Astrocyte (in vitro differentiated cells and primary cell): ENCODE measurements around the gene SPOCK3. TPM values are rescaled to one million over a fixed set of nuclear protein-coding genes. Genes with fewer than 3 reads are reported as not detected.

ENCODE experiments used
- DNase-seq: peaks from one replicate; pipeline ENCODE4 v3.0.0-alpha.2; 2010; ENCODE audit warnings: low read depth
- FAIRE-seq: peaks from 2 replicates; lab custom pipeline; 2011; peaks lifted over from hg19 to GRCh38; lab: Jason Lieb, UNC
- H2AFZ ChIP-seq: 2 replicates; pipeline ENCODE4 v1.6.0; 2012; ENCODE audit warnings: low read depth, low read length, inconsistent platforms
- H3K27ac ChIP-seq: 2 replicates; pipeline ENCODE4 v1.5.1; 2011; ENCODE audit warnings: low read depth, low read length, inconsistent platforms
- H3K27me3 ChIP-seq: 2 replicates; pipeline ENCODE4 v1.6.0; 2011; ENCODE audit warnings: low read length, inconsistent platforms; ENCODE audit not compliant: insufficient read depth
- H3K36me3 ChIP-seq: 2 replicates; pipeline ENCODE4 v1.5.1; 2011; ENCODE audit warnings: low read length, inconsistent platforms; ENCODE audit not compliant: insufficient read depth
- H3K4me1 ChIP-seq: 2 replicates; pipeline ENCODE4 v1.5.1; 2011; ENCODE audit warnings: low read length, inconsistent platforms; ENCODE audit not compliant: insufficient read depth
- H3K4me2 ChIP-seq: 2 replicates; pipeline ENCODE4 v1.6.0; 2012; ENCODE audit warnings: low read length, inconsistent platforms
- H3K4me3 ChIP-seq: 2 replicates; pipeline ENCODE4 v1.5.1; 2011; ENCODE audit warnings: low read depth, mild to moderate bottlenecking, low read length, inconsistent platforms; ENCODE audit not compliant: insufficient read depth
- H3K79me2 ChIP-seq: 2 replicates; pipeline ENCODE4 v1.6.0; 2012; ENCODE audit warnings: mild to moderate bottlenecking, low read length, inconsistent platforms; ENCODE audit not compliant: insufficient read depth
- H3K9ac ChIP-seq: 2 replicates; pipeline ENCODE4 v1.6.0; 2012; ENCODE audit warnings: mild to moderate bottlenecking, low read length, inconsistent platforms
- H3K9me3 ChIP-seq: 2 replicates; pipeline ENCODE4 v1.5.1; 2012; ENCODE audit warnings: low read depth, mild to moderate bottlenecking, low read length, inconsistent platforms; ENCODE audit not compliant: insufficient read depth
- H4K20me1 ChIP-seq: 2 replicates; pipeline ENCODE4 v1.6.0; 2012; ENCODE audit warnings: low read length, inconsistent platforms; ENCODE audit not compliant: insufficient read depth
- H3K27ac Mint-ChIP-seq: one replicate; pipeline ENCODE4 v1.8.0; 2021; ENCODE audit warnings: mild to moderate bottlenecking, mixed read lengths; ENCODE audit not compliant: unreplicated experiment
- H3K27me3 Mint-ChIP-seq: one replicate; pipeline ENCODE4 v1.8.0; 2021; ENCODE audit warnings: low read depth, mixed read lengths; ENCODE audit not compliant: unreplicated experiment
- H3K36me3 Mint-ChIP-seq: one replicate; pipeline ENCODE4 v1.8.0; 2021; ENCODE audit warnings: low read depth, mixed read lengths; ENCODE audit not compliant: unreplicated experiment
- H3K4me1 Mint-ChIP-seq: one replicate; pipeline ENCODE4 v1.8.0; 2021; ENCODE audit warnings: low read depth, mixed read lengths; ENCODE audit not compliant: unreplicated experiment
- H3K4me3 Mint-ChIP-seq: one replicate; pipeline ENCODE4 v1.8.0; 2021; ENCODE audit warnings: mild to moderate bottlenecking, moderate library complexity, mixed read lengths; ENCODE audit not compliant: unreplicated experiment
- H3K9me3 Mint-ChIP-seq: one replicate; pipeline ENCODE4 v1.8.0; 2021; ENCODE audit warnings: mild to moderate bottlenecking, mixed read lengths; ENCODE audit not compliant: unreplicated experiment
- CTCF ChIP-seq: IDR thresholded peaks from 2 replicates; pipeline ENCODE4 v1.5.1; 2011; ENCODE audit warnings: low read depth, mild to moderate bottlenecking, inconsistent platforms, low read length, moderate library complexity; ENCODE audit not compliant: insufficient read depth
- EZH2 ChIP-seq: IDR thresholded peaks from 2 replicates; pipeline ENCODE4 v1.6.1; 2012; ENCODE audit warnings: mild to moderate bottlenecking, low read length, inconsistent platforms; ENCODE audit not compliant: insufficient read depth
- total RNA-seq: library from RNA; stranded (reverse); gene quantifications from 2 replicates; pipeline ENCODE4 v1.2.1, GENCODE V29; 2021

The SPOCK3 gene
- total RNA-seq, 1 donor from 2014 or later = 0.59 TPM

GRCh38 chr4:167088115-167088514 lies 146.2 kb downstream of the SPOCK3 start:
- no peak overlapping the region for H3K27ac ChIP-seq
- no peak for DNase-seq
- no peaks in the 10 kb centered on the region for H3K36me3 ChIP-seq
- Mint-ChIP-seq H3K27ac (no peak overlapping the region), H3K27me3 (no peaks in the 10 kb centered on the region), H3K36me3 (no peaks in the 10 kb centered on the region), H3K4me3 (no peak overlapping the region), H3K4me1 (no peaks in the 10 kb centered on the region), H3K9me3 (no peaks in the 10 kb centered on the region)
- no peaks in the 10 kb centered on the region for H3K4me1 ChIP-seq
- H3K79me2 ChIP-seq = no peaks in the 10 kb centered on the region
- H3K9ac ChIP-seq = no peak overlapping the region
- H2AFZ ChIP-seq = no peak overlapping the region
- no peak overlapping the region for H3K4me2 ChIP-seq
- H3K27me3 ChIP-seq = no peaks in the 10 kb centered on the region
- no peak overlapping the region for H3K4me3 ChIP-seq
- TF ChIP-seq EZH2 = no peak
- TF ChIP-seq CTCF = no peak
- H4K20me1 ChIP-seq = no peaks in the 10 kb centered on the region
- H3K9me3 ChIP-seq = no peaks in the 10 kb centered on the region
- FAIRE-seq = no peak

- H3K4me3 Mint-ChIP-seq = no peak overlapping the region
- DNase-seq (no peak), FAIRE-seq (no peak)
- Histone ChIP-seq H3K36me3 (no peaks in the 10 kb centered on the region), H3K4me1 (no peaks in the 10 kb centered on the region), H2AFZ (no peak overlapping the region), H3K9me3 (no peaks in the 10 kb centered on the region), H3K27ac (no peak overlapping the region), H3K27me3 (no peaks in the 10 kb centered on the region), H3K79me2 (no peaks in the 10 kb centered on the region), H3K4me2 (no peak overlapping the region), H3K4me3 (no peak overlapping the region), H3K9ac (no peak overlapping the region), H4K20me1 (no peaks in the 10 kb centered on the region)
- H3K36me3 Mint-ChIP-seq = no peaks in the 10 kb centered on the region
- no peaks in the 10 kb centered on the region for H3K9me3 Mint-ChIP-seq
- TF ChIP-seq CTCF (no peak), EZH2 (no peak)
- H3K27me3 Mint-ChIP-seq = peaks cover 2% of the 10 kb centered on the region
- H3K4me1 Mint-ChIP-seq = no peaks in the 10 kb centered on the region
- H3K27ac Mint-ChIP-seq = no peak overlapping the region
These were observed 150.0 kb downstream of the SPOCK3 start for GRCh38 chr4:167084321-167084720.

- no peak overlapping the region for H3K4me3 ChIP-seq
- H3K79me2 ChIP-seq = no peaks in the 10 kb centered on the region
- no peak overlapping the region for H3K9ac ChIP-seq
- DNase-seq (no peak), FAIRE-seq (no peak)
- no peak overlapping the region for H3K4me3 Mint-ChIP-seq
- no peaks in the 10 kb centered on the region for H4K20me1 ChIP-seq
- no peak for TF ChIP-seq EZH2
- TF ChIP-seq CTCF = no peak
- H3K27ac Mint-ChIP-seq = no peak overlapping the region
- no peaks in the 10 kb centered on the region for H3K27me3 ChIP-seq
- H3K4me1 Mint-ChIP-seq = no peaks in the 10 kb centered on the region
- H3K27ac ChIP-seq = no peak overlapping the region
- no peaks in the 10 kb centered on the region for H3K9me3 ChIP-seq
- H2AFZ ChIP-seq = no peak overlapping the region
- H3K4me1 ChIP-seq = no peaks in the 10 kb centered on the region
- no peaks in the 10 kb centered on the region for H3K36me3 Mint-ChIP-seq
- no peaks in the 10 kb centered on the region for H3K36me3 ChIP-seq
- no peak overlapping the region for H3K4me2 ChIP-seq
- H3K27me3 Mint-ChIP-seq = peaks cover 2% of the 10 kb centered on the region
- no peaks in the 10 kb centered on the region for H3K9me3 Mint-ChIP-seq
These were observed 154.5 kb downstream of the SPOCK3 start for GRCh38 chr4:167079762-167080161.
